OCI-LY7 (cell line): ENCODE data around the gene SLC44A5.

Source experiments
- CTCF ChIP-seq: fragments of 200-600 bp; sonication (generic); conservative IDR thresholded peaks from 2 replicates; pipeline ENCODE4 v1.5.1; 2014; ENCODE audit warnings: mild to moderate bottlenecking, antibody characterized with exemption, low read length, moderate library complexity, mixed read lengths
- EZH2phosphoT487 ChIP-seq: fragments of 200-600 bp; sonication (generic); IDR thresholded peaks from 2 replicates; pipeline ENCODE4 v1.6.1; 2018; ENCODE audit warnings: low read depth, borderline replicate concordance, mild to moderate bottlenecking, mixed run types, antibody characterized with exemption, low read length, moderate library complexity, mixed read lengths

GRCh38 chr1:75484789-75485188, 126.1 kb downstream of the SLC44A5 start:
- TF ChIP-seq CTCF = no peak
- no peak for TF ChIP-seq EZH2phosphoT487
